GM21529 (cell line): ENCODE measurements around the gene TNS3.
"Not testable (repeated sequence)": the region's sequence is repeated elsewhere in the genome, so short reads cannot be mapped to it uniquely, and the experiment has no call there.

Source experiments
- ATAC-seq: cut with Tn5 transposase; IDR thresholded peaks from one replicate; pipeline ENCODE4 v1.9.1; 2021; ENCODE audit not compliant: unreplicated experiment

TNS3 gene

GRCh38 chr7:47543714-47544113 is 38.2 kb downstream of the TNS3 start:
- peak; percentile 56 for ATAC-seq

DNA sequence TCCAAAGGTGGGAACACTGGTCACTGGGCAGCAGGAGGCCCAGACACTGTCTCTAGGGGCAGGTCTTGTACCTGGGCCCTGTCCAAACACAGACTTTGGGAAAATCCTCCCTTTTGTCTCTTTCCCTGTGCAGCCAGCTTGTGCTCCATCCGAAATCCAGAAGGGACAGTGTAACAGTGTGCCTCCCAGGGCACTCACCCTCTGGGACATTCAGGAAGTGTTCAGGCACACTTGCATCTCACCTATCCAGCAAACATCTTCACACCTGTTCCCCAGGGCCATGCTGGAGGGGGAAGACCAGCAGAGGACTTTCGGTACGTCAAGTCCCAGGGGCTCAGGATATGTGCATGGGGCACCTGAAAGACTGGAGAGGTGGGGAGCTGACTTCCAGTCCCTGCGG is 38.9 kb downstream of the TNS3 start:
- ATAC-seq = no peak

GRCh38 chr7:47542051-47542450 is 39.9 kb downstream of the TNS3 start:
- ATAC-seq = no peak

- not testable (repeated sequence) for ATAC-seq
Measured at GRCh38 chr7:47541485-47541884, 40.4 kb downstream of the TNS3 start.

GRCh38 chr7:47540387-47541350 is 41.2 kb downstream of the TNS3 start:
- no peak for ATAC-seq

DNA sequence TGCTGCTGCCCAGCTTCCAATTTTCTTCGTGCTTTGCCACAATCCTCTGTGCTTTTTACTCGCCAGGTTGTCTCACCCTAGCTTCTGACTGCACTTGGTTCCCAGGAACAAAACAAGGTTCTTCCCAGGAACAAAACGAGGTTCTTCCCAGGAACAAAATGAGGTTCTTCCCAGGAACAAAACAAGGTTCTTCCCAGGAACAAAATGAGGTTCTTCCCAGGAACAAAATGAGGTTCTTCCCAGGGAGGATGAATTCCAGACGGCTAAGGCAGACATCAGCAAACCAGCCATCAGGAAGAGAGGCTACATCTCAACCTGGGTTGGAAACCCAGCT is 41.9 kb downstream of the TNS3 start:
- ATAC-seq = no peak

DNA sequence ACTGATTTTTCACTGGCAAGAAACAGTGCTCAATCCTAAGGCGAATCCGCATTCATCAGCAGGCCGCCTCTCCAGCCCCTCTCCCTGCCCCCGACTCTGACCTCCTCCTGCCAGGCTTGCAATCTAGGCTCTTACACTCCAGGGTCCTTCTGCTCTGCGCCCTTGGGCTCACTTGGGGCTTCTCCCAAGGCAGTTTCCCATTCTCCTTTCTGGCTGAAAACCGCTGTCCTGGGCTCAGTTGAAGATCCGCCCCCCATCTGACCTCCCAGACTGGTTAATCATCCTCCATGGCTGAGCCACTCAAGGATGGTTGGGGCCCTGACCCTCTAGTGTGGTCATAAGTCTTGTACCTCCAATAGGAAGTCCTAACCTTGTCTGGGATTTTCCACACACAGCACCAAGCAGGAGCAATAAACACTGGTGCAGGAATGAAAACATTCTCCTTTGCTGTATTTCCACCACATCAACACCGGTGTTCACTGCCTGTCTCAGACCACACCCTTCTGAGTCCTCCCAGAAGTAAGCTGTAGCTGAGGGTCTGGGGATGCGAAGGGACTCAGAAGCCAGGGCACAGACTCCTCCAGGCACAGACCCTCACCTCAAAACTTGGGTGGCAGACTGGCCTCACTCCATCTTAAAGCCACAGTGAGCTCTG is 42.4 kb downstream of the TNS3 start:
- ATAC-seq = no peak

GRCh38 chr7:47538846-47539311 is 43.0 kb downstream of the TNS3 start:
- no peak for ATAC-seq

DNA sequence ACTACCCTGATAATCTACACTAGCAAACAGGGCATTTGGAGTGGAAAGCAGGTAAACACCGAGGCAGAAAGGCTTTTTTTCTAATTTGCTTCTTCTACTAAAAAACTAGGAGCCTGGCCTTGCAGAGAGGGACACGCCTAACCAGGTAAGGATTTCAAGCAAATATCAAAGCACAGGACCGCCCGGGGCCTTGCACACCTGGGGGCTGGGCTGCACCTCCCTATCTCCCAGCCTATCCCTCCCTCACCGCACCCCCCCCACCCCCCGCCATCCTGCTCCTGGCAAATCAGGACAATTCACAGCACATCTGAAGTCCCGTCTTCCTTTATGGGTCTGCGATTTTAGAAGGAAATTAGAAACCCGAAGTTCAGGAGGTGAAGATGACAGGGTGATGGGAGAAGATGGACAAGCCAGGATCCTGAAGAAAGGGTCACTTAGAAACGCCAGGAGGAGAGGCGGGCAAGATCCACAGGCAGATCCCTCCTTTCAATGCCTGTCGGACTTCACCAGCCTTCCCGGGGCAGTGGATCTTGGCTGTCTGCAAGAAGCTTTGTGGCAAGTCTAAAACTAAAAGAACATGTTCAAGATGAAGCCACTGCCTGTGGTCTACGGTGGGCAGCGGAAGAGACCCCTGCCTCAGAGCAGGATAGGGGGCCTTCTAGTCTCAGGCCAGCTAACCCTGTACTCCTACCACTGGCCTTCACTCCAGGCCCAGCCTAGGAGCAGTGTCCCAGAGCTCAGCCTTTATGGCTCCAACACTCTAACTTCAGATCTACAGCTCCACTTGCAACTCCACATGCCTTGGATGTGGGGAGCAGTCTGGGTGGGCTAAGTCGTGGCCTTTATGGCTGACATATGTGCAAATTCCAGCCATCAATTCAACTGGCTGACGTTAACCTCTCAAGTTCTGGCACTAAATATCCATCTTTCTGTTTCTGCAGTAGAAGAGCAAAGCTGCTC is 43.9 kb downstream of the TNS3 start:
- no peak for ATAC-seq

GRCh38 chr7:47536661-47537611 is 45.0 kb downstream of the TNS3 start:
- no peak for ATAC-seq

GRCh38 chr7:47535704-47536628 is 45.9 kb downstream of the TNS3 start:
- no peak for ATAC-seq

DNA sequence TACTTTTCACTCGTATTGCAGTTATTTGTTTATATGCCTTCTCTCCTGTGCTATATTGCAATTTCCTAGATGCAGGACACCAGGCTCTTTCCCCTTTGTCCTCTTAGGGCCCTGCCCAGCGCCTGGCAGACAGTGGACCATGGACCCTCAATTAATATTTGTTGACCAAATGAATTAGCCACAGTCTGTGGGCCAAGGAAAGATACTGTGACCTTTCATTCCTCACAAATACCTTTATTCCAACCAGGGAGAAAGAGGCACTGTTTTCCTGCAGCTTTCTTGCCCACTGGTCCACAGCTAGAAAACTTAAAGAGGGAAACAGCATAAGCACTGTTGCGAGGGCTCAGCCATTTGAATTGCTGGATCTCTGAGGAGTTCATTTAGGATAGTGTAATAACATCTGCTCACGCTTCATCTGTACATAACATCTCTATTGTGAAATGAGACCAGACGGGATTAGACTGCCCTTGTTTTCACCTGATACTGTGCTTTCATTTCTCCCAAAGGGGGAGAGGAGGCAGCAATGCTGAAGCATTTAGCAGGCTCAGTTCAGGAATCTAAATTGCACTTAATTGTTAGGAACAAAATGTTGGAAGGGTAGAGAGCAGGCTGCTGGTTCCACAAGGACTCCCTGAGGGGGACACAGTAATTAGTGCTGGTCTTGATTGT is 46.7 kb downstream of the TNS3 start:
- no peak for ATAC-seq

- no peak for ATAC-seq
Measured at GRCh38 chr7:47534322-47535034, 47.4 kb downstream of the TNS3 start.

GRCh38 chr7:47531584-47532492 is 50.1 kb downstream of the TNS3 start:
- no peak for ATAC-seq

DNA sequence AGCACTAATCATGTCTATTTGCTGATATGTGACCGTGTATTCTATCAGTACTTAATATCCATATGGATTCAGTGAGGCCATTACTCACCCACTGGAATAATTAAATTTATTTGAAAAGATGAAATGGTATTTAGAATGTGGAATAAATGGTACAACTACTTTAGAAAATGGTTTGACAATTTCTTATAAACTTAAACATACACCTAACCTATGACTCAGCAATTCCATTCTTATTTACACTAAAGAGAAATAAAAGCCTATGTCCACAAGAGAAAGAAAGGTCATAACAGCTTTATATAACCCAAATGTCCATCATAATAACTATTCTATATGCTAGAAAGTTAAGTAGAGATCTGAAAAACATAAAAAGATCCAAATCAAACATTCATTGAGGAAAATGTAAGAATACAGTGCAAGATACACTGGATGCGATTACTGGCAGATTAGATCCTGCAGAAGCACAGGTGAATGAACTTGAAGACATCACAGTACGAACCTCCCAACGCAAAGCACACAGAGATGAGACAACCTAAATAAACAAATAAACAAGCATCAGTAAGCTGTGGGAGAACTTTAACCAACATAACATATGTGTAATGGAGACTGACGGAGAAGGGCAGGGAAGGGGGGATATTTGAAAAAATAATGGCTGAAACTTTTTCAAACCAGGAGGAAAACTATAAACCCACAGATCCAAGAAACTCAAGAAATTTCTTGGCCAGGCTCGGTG is 51.9 kb downstream of the TNS3 start:
- ATAC-seq = no peak

DNA sequence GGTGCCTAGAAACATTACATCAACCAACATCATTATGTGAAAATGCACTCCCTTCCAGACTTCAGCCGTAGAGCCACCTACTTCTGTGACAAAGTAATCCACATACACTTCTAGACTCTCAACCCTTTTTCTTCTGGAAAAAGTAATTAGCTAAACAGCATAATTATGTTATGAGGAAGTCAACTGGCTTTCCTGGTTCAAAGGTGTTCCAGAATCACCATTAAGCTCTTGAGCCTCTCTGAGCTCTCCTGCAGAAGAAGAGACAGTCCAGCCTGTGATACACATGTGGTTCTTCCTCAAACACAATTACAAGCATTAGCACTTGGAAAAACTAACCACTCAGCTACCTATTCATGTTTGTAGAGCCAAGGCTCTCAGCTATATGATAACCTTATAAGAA is 52.5 kb downstream of the TNS3 start:
- no peak for ATAC-seq
